Right hindlimb (tissue), 1 donor: Measurements from ENCODE around the gene RTP3.
"Not testable (repeated sequence)": the region's sequence is repeated elsewhere in the genome, so short reads cannot be mapped to it uniquely, and the experiment has no call there.

ENCODE experiments used
- DNase-seq: peaks from one replicate; pipeline ENCODE4 v3.0.0-alpha.2; 2018

The RTP3 gene

DNA sequence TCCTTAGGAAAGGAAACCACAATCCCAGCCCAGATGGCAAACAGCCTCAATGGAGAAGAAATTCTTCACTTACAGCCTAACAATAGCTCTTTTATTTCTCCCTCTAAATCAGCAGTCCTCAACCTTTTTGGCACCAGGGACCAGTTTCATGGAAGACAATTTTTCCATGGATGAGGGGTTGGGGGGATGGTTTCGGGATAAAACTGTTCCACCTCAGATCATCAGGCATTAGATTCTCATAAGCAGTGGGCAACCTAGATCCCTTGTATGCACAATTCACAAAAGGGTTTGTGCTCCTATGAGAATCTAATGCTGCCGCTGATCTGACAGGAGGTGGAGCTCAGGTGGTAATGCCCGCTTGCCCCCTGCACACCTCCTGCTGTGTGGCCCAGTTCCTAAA, 50.8 kb downstream of the RTP3 start:
- DNase-seq = not testable (repeated sequence)

GRCh38 chr3:46549408-46549904, 51.7 kb downstream of the RTP3 start:
- DNase-seq = no peak

GRCh38 chr3:46549989-46550388, 52.2 kb downstream of the RTP3 start:
- DNase-seq = no peak
